GM19238 (cell line): Measurements from ENCODE around the gene RRP7A.
"Not testable (repeated sequence)": the region's sequence is repeated elsewhere in the genome, so short reads cannot be mapped to it uniquely, and the experiment has no call there.

Experiments
- DNase-seq: peaks from one replicate; pipeline ENCODE4 v3.0.0; 2011; ENCODE audit warnings: low spot score; ENCODE audit not compliant: insufficient read length

RRP7A gene

DNA sequence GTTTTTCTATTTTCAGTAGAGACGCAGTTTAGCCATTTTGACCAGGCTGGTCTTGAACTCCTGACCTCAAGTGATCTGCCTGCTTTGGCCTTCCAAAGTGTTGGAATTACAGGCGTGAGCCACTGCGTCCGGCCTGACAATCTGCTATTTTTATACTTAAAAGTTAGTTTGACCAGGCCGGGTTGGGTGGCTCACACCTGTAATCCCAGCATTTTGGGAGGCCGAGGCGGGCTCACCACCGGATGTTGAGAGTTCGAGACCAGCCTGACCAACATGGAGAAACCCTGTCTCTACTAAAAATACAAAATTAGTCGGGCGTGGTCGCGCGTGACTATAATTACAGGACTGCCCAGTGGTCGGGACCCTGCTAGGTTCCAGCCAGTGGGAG, 19.8 kb downstream of the RRP7A start:
- not testable (repeated sequence) for DNase-seq

DNA sequence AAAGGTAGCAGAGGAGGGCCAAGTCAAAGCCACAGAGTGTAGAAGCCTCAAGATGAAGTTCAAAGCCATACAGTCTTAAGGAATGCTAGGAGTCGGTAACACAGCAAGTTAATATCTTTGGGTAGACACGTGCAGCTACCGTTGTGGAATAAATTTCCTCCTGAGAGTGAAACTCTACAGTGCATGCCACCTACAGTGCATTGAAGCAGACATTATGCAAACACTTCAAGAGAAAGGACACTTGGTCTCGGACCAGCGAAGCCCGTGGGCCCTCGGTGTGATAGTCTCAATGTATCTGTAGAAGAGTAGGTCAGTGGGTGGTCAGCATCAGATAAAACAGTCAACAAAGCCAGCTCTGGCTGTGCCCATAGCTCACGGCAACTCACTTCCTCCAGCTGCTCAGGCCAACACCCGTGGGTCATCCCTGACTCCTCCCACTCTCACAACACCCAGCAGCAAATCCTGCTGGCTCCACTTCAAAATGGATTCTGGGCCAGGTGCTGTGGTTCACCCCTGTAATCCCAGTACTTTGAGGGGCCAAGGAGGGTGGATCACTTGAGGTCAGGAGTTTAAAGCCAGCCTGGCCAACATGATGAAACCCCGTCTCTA, 24.0 kb downstream of the RRP7A start:
- not testable (repeated sequence) for DNase-seq

DNA sequence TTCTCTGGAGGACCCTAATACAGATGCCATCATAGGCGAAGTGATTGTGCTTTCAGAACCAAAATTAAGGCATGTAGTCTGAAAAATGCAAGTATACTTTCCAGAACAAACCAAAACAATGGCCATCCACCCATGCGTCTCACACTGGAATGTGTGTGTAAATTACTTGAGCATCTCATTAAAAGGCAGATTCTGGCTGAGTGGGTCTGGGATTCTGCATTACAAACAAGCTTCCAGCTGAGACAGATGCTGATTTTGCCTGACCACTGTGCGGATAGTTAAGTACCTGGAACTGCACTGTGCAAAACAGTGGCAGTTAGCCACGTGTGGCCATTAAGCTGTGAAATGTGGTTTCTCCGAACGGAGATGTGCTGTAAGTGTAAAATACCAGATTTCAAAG, 26.2 kb downstream of the RRP7A start:
- DNase-seq, result no peak

GRCh38 chr22:42492323-42492690, 27.3 kb downstream of the RRP7A start:
- DNase-seq, result no peak

- no peak for DNase-seq
These were observed 29.3 kb downstream of the RRP7A start for GRCh38 chr22:42490243-42490832.

DNA sequence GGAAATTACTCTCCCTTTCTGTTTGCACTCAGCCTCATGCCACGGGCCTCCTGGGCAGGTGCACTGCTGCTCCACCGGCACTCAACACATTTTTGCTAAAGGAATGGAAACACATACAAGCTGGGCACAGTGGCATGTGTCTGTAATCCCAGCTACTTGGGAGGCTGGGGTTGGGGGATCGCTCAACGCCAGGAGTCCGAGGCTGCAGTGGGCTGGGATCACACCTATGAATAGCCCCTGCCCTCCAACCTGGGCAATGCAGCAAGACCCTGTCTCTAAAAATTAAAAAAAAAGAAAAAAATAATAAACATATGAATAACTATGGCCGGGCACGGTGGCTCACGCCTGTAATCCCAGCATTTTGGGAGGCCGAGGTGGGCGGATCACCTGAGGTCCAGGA, 30.6 kb downstream of the RRP7A start:
- no peak for DNase-seq

DNA sequence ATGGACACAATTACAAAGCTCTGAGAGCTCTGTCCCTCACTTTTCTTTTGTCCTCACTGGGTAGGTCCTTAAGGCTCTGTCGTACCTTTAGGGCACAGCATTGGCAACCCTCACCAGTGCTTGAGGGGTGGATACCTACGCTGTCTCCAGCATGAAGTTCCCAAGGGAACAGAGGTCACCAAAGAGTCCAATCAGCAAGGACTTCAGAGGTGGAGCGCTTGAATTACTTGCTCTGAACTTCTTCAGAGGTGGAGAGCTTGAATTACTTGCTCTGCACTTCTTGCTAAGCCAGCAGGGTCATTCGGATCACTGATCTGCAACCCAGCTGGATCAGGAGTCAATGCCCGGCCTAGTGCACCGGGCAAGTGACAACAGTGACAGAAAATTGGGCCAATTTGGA, 35.1 kb downstream of the RRP7A start:
- DNase-seq, result no peak

GRCh38 chr22:42483610-42484223, 35.9 kb downstream of the RRP7A start:
- DNase-seq, result not testable (repeated sequence)

DNA sequence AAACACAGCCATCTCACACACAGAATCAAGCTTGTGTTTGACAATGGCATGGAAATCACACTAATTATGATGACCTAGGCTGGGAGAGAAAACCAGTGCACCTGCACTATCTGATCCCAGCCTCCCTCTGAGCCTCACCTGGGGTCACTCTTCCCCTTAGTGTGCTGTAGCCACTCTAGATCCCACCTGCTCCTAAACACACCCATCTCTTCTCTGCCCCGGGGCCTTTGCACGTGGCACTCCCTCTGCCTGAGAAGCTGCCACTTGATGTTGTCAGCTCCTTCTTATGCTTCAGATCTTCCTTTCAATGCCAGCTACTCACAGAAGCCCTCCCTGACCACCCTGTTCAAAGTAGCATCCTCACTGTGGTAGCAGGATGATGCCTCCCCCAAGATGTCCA, 44.5 kb downstream of the RRP7A start:
- no peak for DNase-seq

- DNase-seq, result no peak
These were observed 46.0 kb downstream of the RRP7A start for GRCh38 chr22:42473484-42474193.

DNA sequence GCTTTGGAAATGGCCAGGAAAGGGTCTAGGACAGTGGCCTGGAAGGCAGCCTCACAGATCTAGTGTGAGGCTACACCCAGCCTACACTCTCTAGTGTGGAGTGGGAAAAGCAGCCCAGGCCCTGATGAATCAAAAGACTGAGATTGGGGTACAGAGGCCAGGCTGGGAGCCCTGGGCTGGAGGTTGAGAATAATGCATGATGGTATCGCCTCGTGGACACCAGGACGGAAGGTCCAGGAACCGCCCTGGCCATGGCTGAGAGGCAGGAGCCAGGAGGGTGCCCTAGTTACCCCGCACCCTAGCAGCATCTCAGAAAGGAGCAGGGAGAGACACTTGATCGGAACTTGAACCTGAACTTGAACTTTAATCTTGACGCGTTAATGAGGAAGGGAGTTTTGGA, 46.9 kb downstream of the RRP7A start:
- no peak for DNase-seq

- no peak for DNase-seq
These were observed 48.2 kb downstream of the RRP7A start for GRCh38 chr22:42471441-42471840.

- DNase-seq, result no peak
These were observed 49.1 kb downstream of the RRP7A start for GRCh38 chr22:42470366-42471082.

DNA sequence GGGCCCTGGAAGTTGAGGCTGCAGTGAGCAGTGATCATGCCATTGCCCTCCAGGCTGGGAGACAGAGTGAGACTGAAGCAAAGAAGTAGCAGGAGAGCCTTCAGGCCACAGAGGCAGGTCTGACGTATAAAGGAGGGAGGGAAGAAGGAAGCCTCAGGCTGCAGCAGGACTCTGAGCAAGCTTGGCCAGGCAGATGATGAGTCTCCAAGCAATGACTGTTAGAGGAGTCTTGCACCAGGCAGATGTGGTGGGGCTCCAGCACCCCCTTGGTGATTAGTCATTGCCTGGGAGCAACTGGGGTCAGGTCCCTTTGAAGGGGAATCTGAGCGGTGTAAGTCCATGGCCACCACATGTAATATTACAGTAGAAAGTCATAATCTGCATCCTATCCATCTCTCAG, 50.8 kb downstream of the RRP7A start:
- DNase-seq, result no peak

- DNase-seq, result no peak
These were observed 57.6 kb downstream of the RRP7A start for GRCh38 chr22:42462016-42462415.

- DNase-seq, result no peak
These were observed 58.1 kb downstream of the RRP7A start for GRCh38 chr22:42461511-42461910.
